HepG2 (cell line): ENCODE measurements around the gene NOVA2. TPM values are rescaled to one million over a fixed set of nuclear protein-coding genes. Genes with fewer than 3 reads are reported as not detected.

Experiments
- ASH2L ChIP-seq: fragments of 300-600, 200-600 bp; sonication (generic); IDR thresholded peaks from 2 replicates; pipeline ENCODE4 v1.7.0; 2017; ENCODE audit warnings: low read depth, mild to moderate bottlenecking, moderate library complexity, mixed read lengths, low read length; ENCODE audit not compliant: insufficient read length
- CENPX ChIP-seq: sonication (generic); formaldehyde crosslinking; IDR thresholded peaks from 2 replicates; pipeline ENCODE4 v1.9.0; 2021; ENCODE audit warnings: mild to moderate bottlenecking, missing genetic modification reagents, moderate library complexity
- EEA1 ChIP-seq: sonication (generic); formaldehyde crosslinking; IDR thresholded peaks from 2 replicates; pipeline ENCODE4 v1.5.1; 2020; ENCODE audit warnings: mild to moderate bottlenecking, missing genetic modification reagents, borderline replicate concordance
- IKZF4 ChIP-seq: sonication (generic); formaldehyde crosslinking; IDR thresholded peaks from 2 replicates; pipeline ENCODE4 v1.5.1; 2020; ENCODE audit warnings: borderline replicate concordance, mild to moderate bottlenecking, low read depth, missing genetic modification reagents; ENCODE audit errors: not compliant biosample characterization
- KDM1A ChIP-seq: IDR thresholded peaks from 2 replicates; pipeline ENCODE4 v1.6.1; 2016; ENCODE audit warnings: missing compliant biosample characterization
- NR1H2 ChIP-seq: sonication (generic); formaldehyde crosslinking; IDR thresholded peaks from 2 replicates; pipeline ENCODE4 v1.8.1; 2022; ENCODE audit warnings: low read depth, missing genetic modification reagents, borderline replicate concordance
- PRPF4 ChIP-seq: fragments of 200-400 bp; formaldehyde crosslinking; IDR thresholded peaks from 2 replicates; pipeline ENCODE4 v1.6.1; 2016; ENCODE audit warnings: low read length, low read depth; ENCODE audit not compliant: poor library complexity, severe bottlenecking
- SIX4 ChIP-seq: sonication (generic); formaldehyde crosslinking; IDR thresholded peaks from 2 replicates; pipeline ENCODE4 v1.4.0; 2020; ENCODE audit warnings: missing genetic modification reagents
- TCF7 ChIP-seq: sonication (generic); IDR thresholded peaks from 2 replicates; pipeline ENCODE4 v1.6.1; 2016; ENCODE audit warnings: antibody characterized with exemption, low read depth
- TRIM24 ChIP-seq: sonication (generic); formaldehyde crosslinking; IDR thresholded peaks from 2 replicates; pipeline ENCODE4 v1.8.0; 2022; ENCODE audit warnings: mild to moderate bottlenecking, missing genetic modification reagents
- ZFAT ChIP-seq: sonication (generic); formaldehyde crosslinking; conservative IDR thresholded peaks from 2 replicates; pipeline ENCODE4 v1.8.1; 2023; ENCODE audit warnings: missing genetic modification reagents, inconsistent platforms
- ZKSCAN5 ChIP-seq: sonication (generic); formaldehyde crosslinking; IDR thresholded peaks from 2 replicates; pipeline ENCODE4 v1.5.1; 2020; ENCODE audit warnings: mild to moderate bottlenecking, missing genetic modification reagents
- ZNF468 ChIP-seq: sonication (generic); formaldehyde crosslinking; IDR thresholded peaks from 2 replicates; pipeline ENCODE4 v1.8.0; 2022; ENCODE audit warnings: mild to moderate bottlenecking, moderate library complexity, missing genetic modification reagents
- ZNF775 ChIP-seq: sonication (generic); formaldehyde crosslinking; IDR thresholded peaks from 2 replicates; pipeline ENCODE4 v1.4.0; 2020; ENCODE audit warnings: missing genetic modification reagents, mild to moderate bottlenecking, moderate library complexity, borderline replicate concordance
- polyA plus RNA-seq, 8 experiments: library from polyadenylated mRNA; depleted of rRNA in 3 of 8; stranded (reverse) in 7 of 8; unstranded in 1 of 8; fragments of >200 nt; fragmentation: Illumina TruSeq in 4 of 8; extraction: Trizol in 4 of 8; gene quantifications; 2 replicates each; pipeline versions ENCODE4 v1.2.1 to v1.2.3, GENCODE V29; 2011 to 2016; ENCODE audit warnings: low read depth in 4 of 8, missing spikeins in 1 of 8, mixed read lengths in 1 of 8; ENCODE audit not compliant: insufficient read depth in 1 of 8
- total RNA-seq, 5 experiments: library from RNA; depleted of rRNA; stranded (reverse); fragments of >200 nt; fragmentation: Illumina TruSeq; extraction: Trizol; gene quantifications; 2 replicates each; pipeline ENCODE4 v1.2.3, GENCODE V29; 2016; ENCODE audit warnings: low read depth in 1 of 5
- TF ChIP-seq, protein P1 (sequence below): sonication (generic); formaldehyde crosslinking; conservative IDR thresholded peaks from 2 replicates; pipeline ENCODE4 v1.4.0; 2020; ENCODE audit warnings: missing genetic modification reagents
- TF ChIP-seq, protein P2 (sequence below): sonication (generic); formaldehyde crosslinking; IDR thresholded peaks from 2 replicates; pipeline ENCODE4 v1.5.0; 2020; ENCODE audit warnings: mild to moderate bottlenecking, low read depth, missing genetic modification reagents, borderline replicate concordance
- TF ChIP-seq, protein P3 (sequence below): sonication (generic); formaldehyde crosslinking; IDR thresholded peaks from 2 replicates; pipeline ENCODE4 v1.8.1; 2023; ENCODE audit warnings: missing genetic modification reagents, inconsistent platforms, borderline replicate concordance
- TF ChIP-seq, protein P4 (sequence below): IDR thresholded peaks from 2 replicates; pipeline ENCODE4 v1.6.1; 2012; ENCODE audit warnings: low read length, improper control_type of control experiment
- TF ChIP-seq, protein P5 (sequence below): sonication (generic); formaldehyde crosslinking; IDR thresholded peaks from 2 replicates; pipeline ENCODE4 v1.4.0; 2020; ENCODE audit warnings: mild to moderate bottlenecking, missing genetic modification reagents

Gene NOVA2
- total and polyA plus RNA-seq, 2 of the 13 experiments (the other 11 are each of a cell fraction or from before 2014, with no cell fraction given), result not detected

DNA sequence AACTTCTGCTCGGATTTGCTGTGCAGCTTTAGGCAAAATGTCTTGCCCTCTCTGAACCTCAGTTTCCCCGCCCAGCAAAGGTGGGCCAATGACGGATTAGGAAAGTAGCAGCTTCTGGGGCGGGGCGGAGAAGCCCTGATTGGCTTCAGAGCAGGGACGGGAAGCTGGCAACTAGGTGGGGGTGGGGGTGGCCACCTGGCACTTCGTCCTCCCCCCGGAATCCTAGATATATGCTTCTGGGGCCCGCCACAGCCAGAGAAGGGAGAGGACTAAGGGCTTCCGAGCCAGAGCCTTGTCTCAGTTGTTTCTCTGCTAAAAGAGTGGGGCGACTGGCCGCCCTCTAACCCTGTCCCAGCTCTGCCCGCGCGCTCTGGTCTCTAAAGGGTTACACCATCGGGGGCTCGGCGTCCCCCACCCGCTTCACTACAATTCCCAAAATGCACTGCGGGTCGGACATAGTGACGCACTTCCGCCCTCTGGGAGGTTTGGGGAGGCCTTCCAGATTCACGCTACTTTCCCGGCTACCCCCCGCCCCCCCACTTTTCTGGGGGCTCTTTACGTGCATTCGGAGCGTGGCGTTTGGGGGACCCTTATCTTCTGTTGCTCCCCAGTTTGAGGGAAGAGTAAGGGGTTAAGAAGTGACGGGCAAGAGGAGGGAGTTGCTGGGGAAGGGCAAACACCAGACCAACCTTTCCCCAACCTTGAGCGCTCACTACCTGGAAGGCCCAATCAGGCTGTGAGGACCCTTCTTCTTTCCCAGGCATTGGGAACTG, 87.1 kb downstream of the NOVA2 start (continued):
- TF ChIP-seq PRPF4 (no peak), ZKSCAN5 (CRISPR knock-in tag) (no peak), SIX4 (CRISPR knock-in tag) (0 out of 2 replicates have a peak, but pooled peaks have one; percentile 19), CENPX (CRISPR knock-in tag) (no peak), TRIM24 (CRISPR knock-in tag) (no peak), ZNF775 (no peak), ZFAT (CRISPR knock-in tag) (no peak), NR1H2 (CRISPR knock-in tag) (no peak), ASH2L (peak; percentile 44), ZNF468 (CRISPR knock-in tag) (no peak), EEA1 (no peak), TCF7 (no peak), KDM1A (CRISPR knock-in tag) (peak; percentile 91), IKZF4 (CRISPR knock-in tag) (no peak)
- TF ChIP-seq, protein P1, sequence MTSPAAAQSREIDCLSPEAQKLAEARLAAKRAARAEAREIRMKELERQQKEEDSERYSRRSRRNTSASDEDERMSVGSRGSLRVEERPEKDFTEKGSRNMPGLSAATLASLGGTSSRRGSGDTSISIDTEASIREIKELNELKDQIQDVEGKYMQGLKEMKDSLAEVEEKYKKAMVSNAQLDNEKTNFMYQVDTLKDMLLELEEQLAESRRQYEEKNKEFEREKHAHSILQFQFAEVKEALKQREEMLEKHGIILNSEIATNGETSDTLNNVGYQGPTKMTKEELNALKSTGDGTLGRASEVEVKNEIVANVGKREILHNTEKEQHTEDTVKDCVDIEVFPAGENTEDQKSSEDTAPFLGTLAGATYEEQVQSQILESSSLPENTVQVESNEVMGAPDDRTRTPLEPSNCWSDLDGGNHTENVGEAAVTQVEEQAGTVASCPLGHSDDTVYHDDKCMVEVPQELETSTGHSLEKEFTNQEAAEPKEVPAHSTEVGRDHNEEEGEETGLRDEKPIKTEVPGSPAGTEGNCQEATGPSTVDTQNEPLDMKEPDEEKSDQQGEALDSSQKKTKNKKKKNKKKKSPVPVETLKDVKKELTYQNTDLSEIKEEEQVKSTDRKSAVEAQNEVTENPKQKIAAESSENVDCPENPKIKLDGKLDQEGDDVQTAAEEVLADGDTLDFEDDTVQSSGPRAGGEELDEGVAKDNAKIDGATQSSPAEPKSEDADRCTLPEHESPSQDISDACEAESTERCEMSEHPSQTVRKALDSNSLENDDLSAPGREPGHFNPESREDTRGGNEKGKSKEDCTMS (CRISPR knock-in tag), result no peak
- TF ChIP-seq, protein P2, sequence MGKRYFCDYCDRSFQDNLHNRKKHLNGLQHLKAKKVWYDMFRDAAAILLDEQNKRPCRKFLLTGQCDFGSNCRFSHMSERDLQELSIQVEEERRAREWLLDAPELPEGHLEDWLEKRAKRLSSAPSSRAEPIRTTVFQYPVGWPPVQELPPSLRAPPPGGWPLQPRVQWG (CRISPR knock-in tag), result no peak
- TF ChIP-seq, protein P3, sequence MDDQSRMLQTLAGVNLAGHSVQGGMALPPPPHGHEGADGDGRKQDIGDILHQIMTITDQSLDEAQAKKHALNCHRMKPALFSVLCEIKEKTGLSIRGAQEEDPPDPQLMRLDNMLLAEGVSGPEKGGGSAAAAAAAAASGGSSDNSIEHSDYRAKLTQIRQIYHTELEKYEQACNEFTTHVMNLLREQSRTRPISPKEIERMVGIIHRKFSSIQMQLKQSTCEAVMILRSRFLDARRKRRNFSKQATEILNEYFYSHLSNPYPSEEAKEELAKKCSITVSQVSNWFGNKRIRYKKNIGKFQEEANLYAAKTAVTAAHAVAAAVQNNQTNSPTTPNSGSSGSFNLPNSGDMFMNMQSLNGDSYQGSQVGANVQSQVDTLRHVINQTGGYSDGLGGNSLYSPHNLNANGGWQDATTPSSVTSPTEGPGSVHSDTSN (CRISPR knock-in tag), result no peak
- TF ChIP-seq, protein P4, sequence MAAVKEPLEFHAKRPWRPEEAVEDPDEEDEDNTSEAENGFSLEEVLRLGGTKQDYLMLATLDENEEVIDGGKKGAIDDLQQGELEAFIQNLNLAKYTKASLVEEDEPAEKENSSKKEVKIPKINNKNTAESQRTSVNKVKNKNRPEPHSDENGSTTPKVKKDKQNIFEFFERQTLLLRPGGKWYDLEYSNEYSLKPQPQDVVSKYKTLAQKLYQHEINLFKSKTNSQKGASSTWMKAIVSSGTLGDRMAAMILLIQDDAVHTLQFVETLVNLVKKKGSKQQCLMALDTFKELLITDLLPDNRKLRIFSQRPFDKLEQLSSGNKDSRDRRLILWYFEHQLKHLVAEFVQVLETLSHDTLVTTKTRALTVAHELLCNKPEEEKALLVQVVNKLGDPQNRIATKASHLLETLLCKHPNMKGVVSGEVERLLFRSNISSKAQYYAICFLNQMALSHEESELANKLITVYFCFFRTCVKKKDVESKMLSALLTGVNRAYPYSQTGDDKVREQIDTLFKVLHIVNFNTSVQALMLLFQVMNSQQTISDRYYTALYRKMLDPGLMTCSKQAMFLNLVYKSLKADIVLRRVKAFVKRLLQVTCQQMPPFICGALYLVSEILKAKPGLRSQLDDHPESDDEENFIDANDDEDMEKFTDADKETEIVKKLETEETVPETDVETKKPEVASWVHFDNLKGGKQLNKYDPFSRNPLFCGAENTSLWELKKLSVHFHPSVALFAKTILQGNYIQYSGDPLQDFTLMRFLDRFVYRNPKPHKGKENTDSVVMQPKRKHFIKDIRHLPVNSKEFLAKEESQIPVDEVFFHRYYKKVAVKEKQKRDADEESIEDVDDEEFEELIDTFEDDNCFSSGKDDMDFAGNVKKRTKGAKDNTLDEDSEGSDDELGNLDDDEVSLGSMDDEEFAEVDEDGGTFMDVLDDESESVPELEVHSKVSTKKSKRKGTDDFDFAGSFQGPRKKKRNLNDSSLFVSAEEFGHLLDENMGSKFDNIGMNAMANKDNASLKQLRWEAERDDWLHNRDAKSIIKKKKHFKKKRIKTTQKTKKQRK, result no peak
- TF ChIP-seq, protein P5, sequence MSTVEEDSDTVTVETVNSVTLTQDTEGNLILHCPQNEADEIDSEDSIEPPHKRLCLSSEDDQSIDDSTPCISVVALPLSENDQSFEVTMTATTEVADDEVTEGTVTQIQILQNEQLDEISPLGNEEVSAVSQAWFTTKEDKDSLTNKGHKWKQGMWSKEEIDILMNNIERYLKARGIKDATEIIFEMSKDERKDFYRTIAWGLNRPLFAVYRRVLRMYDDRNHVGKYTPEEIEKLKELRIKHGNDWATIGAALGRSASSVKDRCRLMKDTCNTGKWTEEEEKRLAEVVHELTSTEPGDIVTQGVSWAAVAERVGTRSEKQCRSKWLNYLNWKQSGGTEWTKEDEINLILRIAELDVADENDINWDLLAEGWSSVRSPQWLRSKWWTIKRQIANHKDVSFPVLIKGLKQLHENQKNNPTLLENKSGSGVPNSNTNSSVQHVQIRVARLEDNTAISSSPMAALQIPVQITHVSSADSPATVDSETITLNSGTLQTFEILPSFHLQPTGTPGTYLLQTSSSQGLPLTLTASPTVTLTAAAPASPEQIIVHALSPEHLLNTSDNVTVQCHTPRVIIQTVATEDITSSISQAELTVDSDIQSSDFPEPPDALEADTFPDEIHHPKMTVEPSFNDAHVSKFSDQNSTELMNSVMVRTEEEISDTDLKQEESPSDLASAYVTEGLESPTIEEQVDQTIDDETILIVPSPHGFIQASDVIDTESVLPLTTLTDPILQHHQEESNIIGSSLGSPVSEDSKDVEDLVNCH (CRISPR knock-in tag), result no peak
